Measurements from ENCODE around the gene LINC00305. TPM values are rescaled to one million over a fixed set of nuclear protein-coding genes. Genes with fewer than 3 reads are reported as not detected.

Gene LINC00305
- total RNA-seq, 1 donor from 2014 or later: not detected

- no peak overlapping the region for H3K4me3 ChIP-seq (ENCODE audit: low read depth, low read length)
- H3K36me3 ChIP-seq (ENCODE audit: control insufficient read depth, insufficient read depth, low read length): no peaks in the 10 kb centered on the region
- H3K27me3 ChIP-seq (ENCODE audit: control insufficient read depth, insufficient read depth, low read length): no peaks in the 10 kb centered on the region
- TF ChIP-seq CTCF (IDR thresholded peaks at IDR 0.05; ENCODE audit: insufficient read depth, low read length, poor library complexity, severe bottlenecking): no peak
- DNase-seq (ENCODE audit: low read depth): no peak
These were observed 16.0 kb upstream of the LINC00305 start for GRCh38 chr18:64164883-64165282.

- Histone ChIP-seq H3K27me3 (ENCODE audit: control insufficient read depth, insufficient read depth, low read length) (no peaks in the 10 kb centered on the region), H3K4me3 (ENCODE audit: low read depth, low read length) (no peak overlapping the region), H3K36me3 (ENCODE audit: control insufficient read depth, insufficient read depth, low read length) (no peaks in the 10 kb centered on the region)
- DNase-seq (ENCODE audit: low read depth): no peak
- no peak for TF ChIP-seq CTCF (IDR thresholded peaks at IDR 0.05; ENCODE audit: insufficient read depth, low read length, poor library complexity, severe bottlenecking)
These were observed 1.1 kb upstream of the LINC00305 start for GRCh38 chr18:64149916-64150438.

- Histone ChIP-seq H3K36me3 (ENCODE audit: control insufficient read depth, insufficient read depth, low read length) (no peaks in the 10 kb centered on the region), H3K27me3 (ENCODE audit: control insufficient read depth, insufficient read depth, low read length) (no peaks in the 10 kb centered on the region), H3K4me3 (ENCODE audit: low read depth, low read length) (no peak overlapping the region)
- DNase-seq (ENCODE audit: low read depth): no peak
- no peak for TF ChIP-seq CTCF (IDR thresholded peaks at IDR 0.05; ENCODE audit: insufficient read depth, low read length, poor library complexity, severe bottlenecking)
These were observed 6.0 kb downstream of the LINC00305 start for GRCh38 chr18:64142904-64143303.

- H3K36me3 ChIP-seq (ENCODE audit: control insufficient read depth, insufficient read depth, low read length): no peaks in the 10 kb centered on the region
- DNase-seq (ENCODE audit: low read depth): no peak
- no peak for TF ChIP-seq CTCF (IDR thresholded peaks at IDR 0.05; ENCODE audit: insufficient read depth, low read length, poor library complexity, severe bottlenecking)
- H3K27me3 ChIP-seq (ENCODE audit: control insufficient read depth, insufficient read depth, low read length): no peaks in the 10 kb centered on the region
- no peak overlapping the region for H3K4me3 ChIP-seq (ENCODE audit: low read depth, low read length)
These were observed 11.0 kb downstream of the LINC00305 start for GRCh38 chr18:64137914-64138313.

GRCh38 chr18:64134044-64134747 is 14.7 kb downstream of the LINC00305 start:
- Histone ChIP-seq H3K36me3 (ENCODE audit: control insufficient read depth, insufficient read depth, low read length) (no peaks in the 10 kb centered on the region), H3K4me3 (ENCODE audit: low read depth, low read length) (no peak overlapping the region), H3K27me3 (ENCODE audit: control insufficient read depth, insufficient read depth, low read length) (no peaks in the 10 kb centered on the region)
- DNase-seq (ENCODE audit: low read depth): peak; percentile 12
- no peak for TF ChIP-seq CTCF (IDR thresholded peaks at IDR 0.05; ENCODE audit: insufficient read depth, low read length, poor library complexity, severe bottlenecking)

GRCh38 chr18:64132871-64133270 is 16.0 kb downstream of the LINC00305 start:
- TF ChIP-seq CTCF (IDR thresholded peaks at IDR 0.05; ENCODE audit: insufficient read depth, low read length, poor library complexity, severe bottlenecking): no peak

More at GRCh38 chr18:64132871-64133270, 16.0 kb downstream of the LINC00305 start:
- Histone ChIP-seq H3K4me3 (ENCODE audit: low read depth, low read length) (no peak overlapping the region), H3K27me3 (ENCODE audit: control insufficient read depth, insufficient read depth, low read length) (no peaks in the 10 kb centered on the region), H3K36me3 (ENCODE audit: control insufficient read depth, insufficient read depth, low read length) (no peaks in the 10 kb centered on the region)
- no peak for DNase-seq (ENCODE audit: low read depth)

All from kidney epithelial cell (primary cell).